Neural cell (in vitro differentiated cells): ENCODE measurements around the gene TMEM11. TPM values are rescaled to one million over a fixed set of nuclear protein-coding genes. Genes with fewer than 3 reads are reported as not detected.

ENCODE experiments used
- H2AFZ ChIP-seq: fragments of 200-600, 300-800 bp; sonication (generic), shearing (Covaris generic); 2 replicates; pipeline ENCODE4 v1.6.0; 2014; ENCODE audit warnings: low read depth, mild to moderate bottlenecking, antibody characterized with exemption, low read length, moderate library complexity
- H3F3A ChIP-seq: fragments of 200-600 bp; shearing (Covaris generic); 2 replicates; pipeline ENCODE4 v1.6.1; 2016; ENCODE audit warnings: mild to moderate bottlenecking, moderate library complexity, mixed read lengths, antibody characterized with exemption, low read length; ENCODE audit not compliant: insufficient read depth, poor library complexity, severe bottlenecking
- H3K27ac ChIP-seq: fragments of 200-600, 300-800 bp; sonication (generic), shearing (Covaris generic); 2 replicates; pipeline ENCODE4 v1.5.1; 2014; ENCODE audit warnings: mild to moderate bottlenecking, low read length, moderate library complexity
- H3K27me3 ChIP-seq: fragments of 300-800, 200-600 bp; sonication (generic), shearing (Covaris generic); 2 replicates; pipeline ENCODE4 v1.6.0; 2014; ENCODE audit warnings: mild to moderate bottlenecking, low read depth, low read length, moderate library complexity; ENCODE audit not compliant: insufficient read depth
- H3K36me3 ChIP-seq: fragments of 300-800, 200-600 bp; sonication (generic), shearing (Covaris generic); 2 replicates; pipeline ENCODE4 v1.5.1; 2014; ENCODE audit warnings: mild to moderate bottlenecking, antibody characterized with exemption, low read length, moderate library complexity; ENCODE audit not compliant: insufficient read depth
- H3K4me2 ChIP-seq: fragments of 300-800, 200-600 bp; sonication (generic), shearing (Covaris generic); 2 replicates; pipeline ENCODE4 v1.6.0; 2014; ENCODE audit warnings: mild to moderate bottlenecking, low read length
- H3K4me3 ChIP-seq: fragments of 300-800, 200-600 bp; sonication (generic), shearing (Covaris generic); 2 replicates; pipeline ENCODE4 v1.5.1; 2014; ENCODE audit warnings: mild to moderate bottlenecking, low read length, moderate library complexity
- H3K79me2 ChIP-seq: fragments of 200-600 bp; shearing (Covaris generic); replicated peaks from 2 replicates; pipeline ENCODE4 v1.6.0; 2014; ENCODE audit warnings: mild to moderate bottlenecking, low read length, moderate library complexity; ENCODE audit not compliant: insufficient read depth
- H3K9ac ChIP-seq: fragments of 300-800, 200-600 bp; sonication (generic), shearing (Covaris generic); 2 replicates; pipeline ENCODE4 v1.6.1; 2016; ENCODE audit warnings: mild to moderate bottlenecking, low read length, mixed read lengths
- H3K9me2 ChIP-seq: fragments of 200-600 bp; shearing (Covaris generic); 2 replicates; pipeline ENCODE4 v1.6.1; 2016; ENCODE audit warnings: mild to moderate bottlenecking, low read length, mixed read lengths; ENCODE audit not compliant: insufficient read depth
- H3K9me3 ChIP-seq: fragments of 200-600, 300-800 bp; sonication (generic), shearing (Covaris generic); 2 replicates; pipeline ENCODE4 v1.6.1; 2016; ENCODE audit warnings: mild to moderate bottlenecking, mixed run types, low read length, moderate library complexity, mixed read lengths
- H4K20me1 ChIP-seq: fragments of 200-600 bp; shearing (Covaris generic); 2 replicates; pipeline ENCODE4 v1.6.1; 2016; ENCODE audit warnings: mild to moderate bottlenecking, mixed run types; ENCODE audit not compliant: insufficient read depth
- CTCF ChIP-seq: fragments of 450-650 bp; IDR thresholded peaks from 2 replicates; pipeline ENCODE4 v1.5.1; 2014; ENCODE audit warnings: antibody characterized with exemption, mild to moderate bottlenecking, moderate library complexity; ENCODE audit not compliant: poor library complexity, severe bottlenecking
- EP300 ChIP-seq: fragments of 450-650 bp; conservative IDR thresholded peaks from 2 replicates; pipeline ENCODE4 v1.6.1; 2014; ENCODE audit warnings: antibody characterized with exemption, mild to moderate bottlenecking, moderate library complexity; ENCODE audit not compliant: poor library complexity, severe bottlenecking
- EZH2 ChIP-seq: fragments of 200-600, 300-800 bp; shearing (Covaris generic), sonication (generic); IDR thresholded peaks from 2 replicates; pipeline ENCODE4 v1.6.1; 2014; ENCODE audit warnings: antibody characterized with exemption, low read length, borderline replicate concordance, mild to moderate bottlenecking; ENCODE audit not compliant: insufficient read depth, poor library complexity, severe bottlenecking
- MXI1 ChIP-seq: fragments of 450-650 bp; conservative IDR thresholded peaks from 2 replicates; pipeline ENCODE4 v1.6.1; 2014; ENCODE audit warnings: antibody characterized with exemption, mild to moderate bottlenecking; ENCODE audit not compliant: poor library complexity, severe bottlenecking
- POLR2AphosphoS5 ChIP-seq: IDR thresholded peaks from 2 replicates; pipeline ENCODE4 v1.6.1; 2012
- RAD21 ChIP-seq: fragments of 450-650 bp; conservative IDR thresholded peaks from 2 replicates; pipeline ENCODE4 v1.6.1; 2014; ENCODE audit warnings: antibody characterized with exemption, mild to moderate bottlenecking, moderate library complexity
- REST ChIP-seq: IDR thresholded peaks from 2 replicates; pipeline ENCODE4 v1.6.1; 2012; ENCODE audit warnings: borderline replicate concordance
- SMC3 ChIP-seq: fragments of 450-650 bp; conservative IDR thresholded peaks from 2 replicates; pipeline ENCODE4 v1.6.1; 2014; ENCODE audit warnings: antibody characterized with exemption, mild to moderate bottlenecking, moderate library complexity; ENCODE audit not compliant: poor library complexity
- TAF1 ChIP-seq: IDR thresholded peaks from 2 replicates; pipeline ENCODE4 v1.6.1; 2012; ENCODE audit warnings: low read depth
- polyA plus RNA-seq: library from polyadenylated mRNA; depleted of rRNA; stranded (reverse); fragments of >200 nt; gene quantifications from 2 replicates; pipeline ENCODE4 v1.2.3, GENCODE V29; 2014

The TMEM11 gene
- polyA plus RNA-seq, 1 donor from 2014 or later = 24.6 TPM

- Histone ChIP-seq H3K9me2 (no peaks in the 10 kb centered on the region), H3F3A (no peaks in the 10 kb centered on the region), H3K4me3 (no peak overlapping the region), H3K27ac (no peak overlapping the region), H4K20me1 (no peaks in the 10 kb centered on the region), H3K9ac (no peak overlapping the region), H3K79me2 (no peaks in the 10 kb centered on the region), H3K27me3 (no peaks in the 10 kb centered on the region), H3K4me2 (no peak overlapping the region), H3K9me3 (no peaks in the 10 kb centered on the region), H3K36me3 (no peaks in the 10 kb centered on the region), H2AFZ (no peak overlapping the region)
- TF ChIP-seq CTCF (no peak), RAD21 (no peak), POLR2AphosphoS5 (no peak), MXI1 (no peak), EP300 (no peak), REST (no peak), SMC3 (no peak), TAF1 (no peak), EZH2 (no peak)
Measured at GRCh38 chr17:21166595-21167210, 47.3 kb downstream of the TMEM11 start.

GRCh38 chr17:21165922-21166594 lies 47.9 kb downstream of the TMEM11 start:
- no peak overlapping the region for H3K4me2 ChIP-seq
- H3K27me3 ChIP-seq = no peaks in the 10 kb centered on the region
- no peak overlapping the region for H2AFZ ChIP-seq
- H3K9ac ChIP-seq = no peak overlapping the region
- H3K27ac ChIP-seq = no peak overlapping the region
- H3K36me3 ChIP-seq = no peaks in the 10 kb centered on the region
- no peaks in the 10 kb centered on the region for H3K9me3 ChIP-seq
- H3K79me2 ChIP-seq = no peaks in the 10 kb centered on the region
- no peak overlapping the region for H3K4me3 ChIP-seq
- H3F3A ChIP-seq = no peaks in the 10 kb centered on the region
- H3K9me2 ChIP-seq = no peaks in the 10 kb centered on the region
- H4K20me1 ChIP-seq = no peaks in the 10 kb centered on the region
- TF ChIP-seq CTCF (no peak), POLR2AphosphoS5 (no peak), RAD21 (no peak), EP300 (no peak), REST (no peak), MXI1 (no peak), EZH2 (no peak), TAF1 (no peak), SMC3 (no peak)
